GM19397 (cell line): ENCODE data around the gene ZDHHC11B.
"Not testable (repeated sequence)": the region's sequence is repeated elsewhere in the genome, so short reads cannot be mapped to it uniquely, and the experiment has no call there.

Source experiments
- ATAC-seq: cut with Tn5 transposase; IDR thresholded peaks from one replicate; pipeline ENCODE4 v1.9.1; 2021; ENCODE audit warnings: mild to moderate bottlenecking, moderate library complexity; ENCODE audit not compliant: unreplicated experiment

ZDHHC11B gene

GRCh38 chr5:754143-754632, 30.3 kb downstream of the ZDHHC11B start:
- not testable (repeated sequence) for ATAC-seq

- ATAC-seq, result not testable (repeated sequence)
These were observed 30.9 kb downstream of the ZDHHC11B start for GRCh38 chr5:753567-754142.

- not testable (repeated sequence) for ATAC-seq
These were observed 31.9 kb downstream of the ZDHHC11B start for GRCh38 chr5:752532-753115.

GRCh38 chr5:751992-752391, 32.5 kb downstream of the ZDHHC11B start:
- ATAC-seq, result not testable (repeated sequence)

GRCh38 chr5:751496-751895, 33.0 kb downstream of the ZDHHC11B start:
- no peak for ATAC-seq

GRCh38 chr5:750226-750625, 34.3 kb downstream of the ZDHHC11B start:
- not testable (repeated sequence) for ATAC-seq

GRCh38 chr5:749101-749670, 35.3 kb downstream of the ZDHHC11B start:
- ATAC-seq, result no peak

- ATAC-seq, result not testable (repeated sequence)
These were observed 36.2 kb downstream of the ZDHHC11B start for GRCh38 chr5:748011-748980.

GRCh38 chr5:747303-747844, 37.2 kb downstream of the ZDHHC11B start:
- not testable (repeated sequence) for ATAC-seq

GRCh38 chr5:746258-746761, 38.2 kb downstream of the ZDHHC11B start:
- no peak for ATAC-seq

GRCh38 chr5:745272-746142, 39.0 kb downstream of the ZDHHC11B start:
- ATAC-seq, result not testable (repeated sequence)

- not testable (repeated sequence) for ATAC-seq
These were observed 40.7 kb downstream of the ZDHHC11B start for GRCh38 chr5:743696-744404.

GRCh38 chr5:742276-742675, 42.3 kb downstream of the ZDHHC11B start:
- not testable (repeated sequence) for ATAC-seq

GRCh38 chr5:734145-734544, 50.4 kb downstream of the ZDHHC11B start:
- not testable (repeated sequence) for ATAC-seq

GRCh38 chr5:732754-733454, 51.6 kb downstream of the ZDHHC11B start:
- ATAC-seq, result not testable (repeated sequence)

GRCh38 chr5:729225-729624, 55.3 kb downstream of the ZDHHC11B start:
- ATAC-seq, result not testable (repeated sequence)

- not testable (repeated sequence) for ATAC-seq
These were observed 57.4 kb downstream of the ZDHHC11B start for GRCh38 chr5:727087-727486.

GRCh38 chr5:723865-724264, 60.7 kb downstream of the ZDHHC11B start:
- ATAC-seq, result not testable (repeated sequence)
